Fibroblast of lung (primary cell): ENCODE results near the gene MINK1. TPM values are rescaled to one million over a fixed set of nuclear protein-coding genes. Genes with fewer than 3 reads are reported as not detected.
"Not testable (repeated sequence)": the region's sequence is repeated elsewhere in the genome, so short reads cannot be mapped to it uniquely, and the experiment has no call there.

Experiments
- DNase-seq, 2 donors: peaks; one replicate each; pipeline versions ENCODE4 v3.0.0 to v3.0.0-alpha.2; 2010; ENCODE audit warnings: low read depth in 2 of 2
- H2AFZ ChIP-seq: 2 replicates; pipeline ENCODE4 v1.5.1; 2012; ENCODE audit warnings: low read length, control low read depth, inconsistent platforms
- H3K27ac ChIP-seq: 2 replicates; pipeline ENCODE4 v1.5.1; 2011; ENCODE audit warnings: low read length, control low read depth; ENCODE audit not compliant: insufficient read depth
- H3K27me3 ChIP-seq: 2 replicates; pipeline ENCODE4 v1.5.1; 2011; ENCODE audit warnings: mild to moderate bottlenecking, low read length; ENCODE audit not compliant: control insufficient read depth, insufficient read depth
- H3K36me3 ChIP-seq: 2 replicates; pipeline ENCODE4 v1.5.1; 2011; ENCODE audit warnings: low read length; ENCODE audit not compliant: control insufficient read depth, insufficient read depth
- H3K4me1 ChIP-seq: 2 replicates; pipeline ENCODE4 v1.5.1; 2011; ENCODE audit warnings: low read length; ENCODE audit not compliant: control insufficient read depth, insufficient read depth; ENCODE audit errors: extremely low read depth
- H3K4me2 ChIP-seq: 2 replicates; pipeline ENCODE4 v1.5.1; 2011; ENCODE audit warnings: low read length, control low read depth; ENCODE audit not compliant: insufficient read depth; ENCODE audit errors: extremely low read depth
- H3K4me3 ChIP-seq, 4 experiments: fragments of 200-600 bp in 1 of 4; sonication (generic) in 1 of 4; replicated peaks in 1 of 4; 2 replicates each; pipeline ENCODE4 v1.5.1; 2011 to 2016; ENCODE audit warnings: low read length in 4 of 4, low read depth in 3 of 4, mild to moderate bottlenecking in 3 of 4, control low read depth in 2 of 4, inconsistent platforms in 1 of 4, mixed read lengths in 1 of 4; ENCODE audit not compliant: insufficient read depth in 1 of 4; ENCODE audit errors: control extremely low read depth in 1 of 4
- H3K79me2 ChIP-seq: 2 replicates; pipeline ENCODE4 v1.5.1; 2012; ENCODE audit warnings: mild to moderate bottlenecking, low read length, inconsistent platforms; ENCODE audit not compliant: control insufficient read depth, insufficient read depth
- H3K9ac ChIP-seq: 2 replicates; pipeline ENCODE4 v1.5.1; 2011; ENCODE audit warnings: mild to moderate bottlenecking, low read length, control low read depth; ENCODE audit not compliant: insufficient read depth
- H3K9me3 ChIP-seq: 2 replicates; pipeline ENCODE4 v1.5.1; 2012; ENCODE audit warnings: low read depth, low read length; ENCODE audit not compliant: control insufficient read depth, insufficient read depth
- H4K20me1 ChIP-seq: 2 replicates; pipeline ENCODE4 v1.5.1; 2011; ENCODE audit warnings: low read length; ENCODE audit not compliant: control insufficient read depth, insufficient read depth; ENCODE audit errors: extremely low read depth
- EZH2 ChIP-seq: IDR thresholded peaks from 2 replicates; pipeline ENCODE4 v1.5.1; 2012; ENCODE audit warnings: low read length, control low read depth, mild to moderate bottlenecking; ENCODE audit errors: missing control alignments
- polyA plus RNA-seq, 2 donors: library from polyadenylated mRNA; depleted of rRNA in 1 of 2; stranded (reverse) in 1 of 2; unstranded in 1 of 2; fragments of >200 nt; gene quantifications; 2 replicates each; pipeline ENCODE4 v1.2.1, GENCODE V29; 2011 to 2012; ENCODE audit warnings: missing spikeins in 1 of 2
- total RNA-seq: library from RNA; depleted of rRNA; stranded (reverse); fragments of >200 nt; gene quantifications from 2 replicates; pipeline ENCODE4 v1.2.1, GENCODE V29; 2014
- TF ChIP-seq, protein P1 (sequence below), 2 donors: IDR thresholded peaks in 1 of 2; conservative IDR thresholded peaks in 1 of 2; 1 replicate in 1 of 2; 2 replicates in 1 of 2; pipeline ENCODE4 v1.5.1; 2011 to 2012; ENCODE audit warnings: low read length in 2 of 2, control low read depth in 1 of 2, inconsistent platforms in 1 of 2, low read depth in 1 of 2, mild to moderate bottlenecking in 1 of 2

Gene MINK1
- total and polyA plus RNA-seq, 2 donors (not counting 1 experiment from before 2014, with no cell fraction given), result 27.2 to 28.6 TPM

DNA sequence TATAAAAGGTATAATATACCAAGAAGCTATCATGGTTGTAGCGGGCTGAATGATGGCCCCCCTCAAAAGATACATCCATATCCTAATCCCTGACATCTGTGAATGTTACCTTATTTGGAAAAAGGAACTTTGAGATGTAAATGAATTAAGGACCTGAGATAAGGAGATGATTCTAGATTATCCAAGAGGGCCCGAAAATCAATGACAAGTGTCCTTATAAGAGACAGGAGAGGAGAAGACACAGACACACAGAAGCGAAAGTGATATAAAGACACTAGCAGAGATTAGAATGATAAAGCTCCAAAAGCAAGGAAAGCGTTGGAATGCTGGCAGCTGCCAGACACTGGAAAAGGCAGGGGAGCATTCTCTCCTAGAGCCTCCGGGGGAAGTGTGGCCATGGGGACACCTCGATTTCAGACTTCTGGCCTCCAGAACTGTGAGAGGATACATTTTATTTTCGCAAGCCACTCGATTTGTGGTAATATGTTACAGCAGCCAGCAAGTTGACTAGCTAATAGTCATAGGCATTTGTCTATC is 86.4 kb downstream of the MINK1 start:
- TF ChIP-seq, protein P1, sequence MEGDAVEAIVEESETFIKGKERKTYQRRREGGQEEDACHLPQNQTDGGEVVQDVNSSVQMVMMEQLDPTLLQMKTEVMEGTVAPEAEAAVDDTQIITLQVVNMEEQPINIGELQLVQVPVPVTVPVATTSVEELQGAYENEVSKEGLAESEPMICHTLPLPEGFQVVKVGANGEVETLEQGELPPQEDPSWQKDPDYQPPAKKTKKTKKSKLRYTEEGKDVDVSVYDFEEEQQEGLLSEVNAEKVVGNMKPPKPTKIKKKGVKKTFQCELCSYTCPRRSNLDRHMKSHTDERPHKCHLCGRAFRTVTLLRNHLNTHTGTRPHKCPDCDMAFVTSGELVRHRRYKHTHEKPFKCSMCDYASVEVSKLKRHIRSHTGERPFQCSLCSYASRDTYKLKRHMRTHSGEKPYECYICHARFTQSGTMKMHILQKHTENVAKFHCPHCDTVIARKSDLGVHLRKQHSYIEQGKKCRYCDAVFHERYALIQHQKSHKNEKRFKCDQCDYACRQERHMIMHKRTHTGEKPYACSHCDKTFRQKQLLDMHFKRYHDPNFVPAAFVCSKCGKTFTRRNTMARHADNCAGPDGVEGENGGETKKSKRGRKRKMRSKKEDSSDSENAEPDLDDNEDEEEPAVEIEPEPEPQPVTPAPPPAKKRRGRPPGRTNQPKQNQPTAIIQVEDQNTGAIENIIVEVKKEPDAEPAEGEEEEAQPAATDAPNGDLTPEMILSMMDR (conservative IDR thresholded peaks at IDR 0.05 in 1 of 2, IDR thresholded peaks at IDR 0.05 in 1 of 2; ENCODE audit: low read depth in 1 of 2, low read length in 2 of 2), result no peak
- no peak for TF ChIP-seq EZH2
- Histone ChIP-seq H3K4me3 (no peak overlapping the region), H3K27me3 (no peaks in the 10 kb centered on the region), H2AFZ (peak overlapping the region; percentile 26), H4K20me1 (no peaks in the 10 kb centered on the region), H3K4me1 (no peaks in the 10 kb centered on the region), H3K79me2 (no peaks in the 10 kb centered on the region), H3K9me3 (no peaks in the 10 kb centered on the region), H3K36me3 (no peaks in the 10 kb centered on the region), H3K4me2 (no peak overlapping the region), H3K27ac (no peak overlapping the region), H3K9ac (no peak overlapping the region)
- DNase-seq, result no peak

- H3K36me3 ChIP-seq, result no peaks in the 10 kb centered on the region
- no peaks in the 10 kb centered on the region for H3K4me1 ChIP-seq
- no peaks in the 10 kb centered on the region for H3K9me3 ChIP-seq
- peak in 1 of 2 donors; percentile 50 for DNase-seq
- H3K9ac ChIP-seq, result no peak overlapping the region
- H3K4me3 ChIP-seq, result no peak overlapping the region
- H3K4me2 ChIP-seq, result no peak overlapping the region
- H3K27ac ChIP-seq, result no peak overlapping the region
- H3K27me3 ChIP-seq, result no peaks in the 10 kb centered on the region
- no peak for TF ChIP-seq EZH2
- TF ChIP-seq, protein P1 (conservative IDR thresholded peaks at IDR 0.05 in 1 of 2, IDR thresholded peaks at IDR 0.05 in 1 of 2; ENCODE audit: low read depth in 1 of 2, low read length in 2 of 2), result no peak
- no peaks in the 10 kb centered on the region for H3K79me2 ChIP-seq
- no peak overlapping the region for H2AFZ ChIP-seq
- H4K20me1 ChIP-seq, result no peaks in the 10 kb centered on the region
These were observed 87.4 kb downstream of the MINK1 start for GRCh38 chr17:4920351-4921048.

DNA sequence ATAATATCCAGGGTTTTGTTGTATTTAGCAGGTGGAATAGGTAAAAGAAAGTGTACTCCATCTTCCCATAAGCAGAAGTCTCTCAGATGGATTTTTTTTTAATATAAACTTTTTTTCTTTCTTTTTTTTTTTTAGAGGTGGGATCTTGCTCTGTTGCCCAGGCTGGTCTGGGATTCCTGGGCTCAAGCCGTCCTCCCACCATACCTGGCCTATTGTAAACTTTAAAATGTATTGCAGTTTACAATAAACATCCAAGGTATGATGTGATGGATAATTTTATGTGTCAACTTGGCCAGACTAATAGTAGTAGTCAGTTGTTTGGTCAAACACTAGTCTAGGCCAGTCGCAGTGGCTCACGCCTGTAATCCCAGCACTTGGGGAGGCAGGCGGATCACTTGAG is 88.2 kb downstream of the MINK1 start:
- no peaks in the 10 kb centered on the region for H3K4me1 ChIP-seq
- no peaks in the 10 kb centered on the region for H3K9me3 ChIP-seq
- no peak overlapping the region for H3K9ac ChIP-seq
- no peak overlapping the region for H3K4me3 ChIP-seq
- H4K20me1 ChIP-seq, result no peaks in the 10 kb centered on the region
- H3K27me3 ChIP-seq, result no peaks in the 10 kb centered on the region
- no peak for DNase-seq
- no peaks in the 10 kb centered on the region for H3K79me2 ChIP-seq
- H3K4me2 ChIP-seq, result no peak overlapping the region
- no peaks in the 10 kb centered on the region for H3K36me3 ChIP-seq
- H2AFZ ChIP-seq, result no peak overlapping the region
- no peak for TF ChIP-seq EZH2
- TF ChIP-seq, protein P1 (conservative IDR thresholded peaks at IDR 0.05 in 1 of 2, IDR thresholded peaks at IDR 0.05 in 1 of 2; ENCODE audit: low read depth in 1 of 2, low read length in 2 of 2), result no peak
- no peak overlapping the region for H3K27ac ChIP-seq

GRCh38 chr17:4926577-4927335 is 93.6 kb downstream of the MINK1 start:
- DNase-seq, H3K27ac ChIP-seq, H3K79me2 ChIP-seq, H3K9ac ChIP-seq, H4K20me1 ChIP-seq, H3K4me2 ChIP-seq, H3K4me1 ChIP-seq, H3K27me3 ChIP-seq, H3K36me3 ChIP-seq, H3K9me3 ChIP-seq, H3K4me3 ChIP-seq, H2AFZ ChIP-seq: not testable (repeated sequence)
